Measurements from ENCODE around the gene LRRN2.

DNA sequence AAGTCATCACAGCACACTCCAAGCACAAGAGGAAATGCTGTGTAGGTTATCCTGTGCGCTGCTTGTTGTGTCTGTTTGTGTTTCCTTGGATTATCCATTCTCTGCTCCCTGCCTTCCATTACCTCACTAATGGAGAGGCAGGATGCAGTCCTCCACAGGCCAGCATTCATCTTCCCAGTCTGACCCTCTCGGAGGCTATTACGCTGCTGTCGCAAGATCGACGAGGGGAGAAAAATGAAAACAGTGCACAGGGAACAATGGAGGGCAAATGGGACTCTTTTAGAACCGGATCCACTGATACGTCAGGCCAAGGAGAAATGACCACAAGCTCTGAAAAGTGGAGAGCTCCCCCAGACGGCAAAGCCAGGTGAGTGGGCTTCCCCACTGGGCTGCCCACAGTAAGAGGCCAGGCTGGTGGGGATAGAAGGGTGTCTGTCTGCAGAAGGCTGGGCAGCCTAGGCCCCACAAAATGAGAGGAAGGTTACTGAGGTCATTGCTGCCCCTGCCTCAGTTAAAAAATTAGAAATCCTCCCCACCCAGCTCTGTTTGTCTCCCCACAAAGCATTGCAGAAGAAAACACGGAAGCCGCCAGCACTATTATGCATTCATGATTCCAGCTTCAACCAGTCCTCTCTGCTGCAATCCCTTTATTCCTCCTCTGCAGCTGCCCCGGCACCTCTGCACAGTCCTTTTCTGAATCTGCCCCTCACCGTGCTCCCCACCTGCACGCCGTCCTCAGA, 21.7 kb downstream of the LRRN2 start:
- TF ChIP-seq POLR2A (IDR thresholded peaks at IDR 0.05; ENCODE audit: low read depth, low read length) (no peak), POLR2AphosphoS5 (IDR thresholded peaks at IDR 0.05; ENCODE audit: low read depth, low read length) (no peak), TAF1 (IDR thresholded peaks at IDR 0.05; ENCODE audit: low read depth, low read length) (no peak)

Data from GM12891 (cell line).